Adrenal gland (tissue), 5 donors: ENCODE data around the gene C10orf90.

ENCODE experiments used
- CTCF ChIP-seq, 6 experiments: fragments of 450-650 bp in 4 of 6; fragments of 200-600 bp in 2 of 6; sonication (generic) in 1 of 6; IDR thresholded peaks; 1 replicate in 5 of 6; 2 replicates in 1 of 6; pipeline versions ENCODE4 v1.5.1 to v1.8.0; 2016 to 2021; ENCODE audit warnings: antibody characterized with exemption in 6 of 6, mild to moderate bottlenecking in 2 of 6, moderate library complexity in 1 of 6
- POLR2A ChIP-seq, 2 donors: fragments of 450-650 bp; IDR thresholded peaks; one replicate each; pipeline ENCODE4 v1.6.1; 2017; ENCODE audit warnings: antibody characterized with exemption in 2 of 2, mild to moderate bottlenecking in 2 of 2, moderate library complexity in 1 of 2
- donor health status: DM: no; HTN: no; CAD: no.

GRCh38 chr10:126434235-126434634 lies 236.3 kb downstream of the C10orf90 start:
- TF ChIP-seq POLR2A (IDR thresholded peaks at IDR 0.05) (no peak), CTCF (IDR thresholded peaks at IDR 0.05) (no peak)
